ENCODE measurements around the gene ZNF565. TPM values are rescaled to one million over a fixed set of nuclear protein-coding genes. Genes with fewer than 3 reads are reported as not detected.

ZNF565 gene
- total and polyA plus RNA-seq, 2 of the 13 experiments (the other 11 are each of a cell fraction or from before 2014, with no cell fraction given): 1.8 to 5.2 TPM

GRCh38 chr19:36139473-36140303 lies 74.8 kb downstream of the ZNF565 start, which contains the start of gene CAPNS1 (continued):
- TF ChIP-seq BCL3 (CRISPR knock-in tag; IDR thresholded peaks at IDR 0.05): no peak
- TF ChIP-seq ZKSCAN1 (IDR thresholded peaks at IDR 0.05; ENCODE audit: low read length): no peak
- TF ChIP-seq ZNF792 (CRISPR knock-in tag; IDR thresholded peaks at IDR 0.05): peak; percentile 72; the same call in 1 of the 2 replicates
- TF ChIP-seq ZNF619 (CRISPR knock-in tag; IDR thresholded peaks at IDR 0.05): peak; percentile 62; the same call in 1 of the 2 replicates
- TF ChIP-seq CREB1 (IDR thresholded peaks at IDR 0.05): peak; percentile 58
- 0 out of 2 replicates have a peak, but pooled peaks have one; percentile 40 for TF ChIP-seq CREB1 (CRISPR knock-in tag; IDR thresholded peaks at IDR 0.05)
- TF ChIP-seq PTBP1 (IDR thresholded peaks at IDR 0.05; ENCODE audit: low read depth, low read length, poor library complexity, severe bottlenecking): no peak
- TF ChIP-seq AKNA (CRISPR knock-in tag; IDR thresholded peaks at IDR 0.05; ENCODE audit: borderline replicate concordance): no peak
- TF ChIP-seq ZNF580 (CRISPR knock-in tag; IDR thresholded peaks at IDR 0.05; ENCODE audit: borderline replicate concordance, low read depth): peak; percentile 73; the same call in 1 of the 2 replicates
- no peak for TF ChIP-seq ZBTB4 (CRISPR knock-in tag; IDR thresholded peaks at IDR 0.05; ENCODE audit: borderline replicate concordance)
- peak; percentile 92 for TF ChIP-seq ZMYM4 (CRISPR knock-in tag; IDR thresholded peaks at IDR 0.05)
- TF ChIP-seq KLF6 (CRISPR knock-in tag; IDR thresholded peaks at IDR 0.05): no peak

Data from HepG2 (cell line).